GM12865 (cell line): ENCODE results near the gene NSG1.
A peak's percentile ranks its signal among the peaks of the same experiment; 100 is the strongest.

ENCODE experiments used
- DNase-seq: peaks from one replicate; pipeline ENCODE4 v3.0.0; 2010; ENCODE audit warnings: low read depth
- H3K4me3 ChIP-seq: 2 replicates; pipeline ENCODE4 v1.5.1; 2011; ENCODE audit warnings: mild to moderate bottlenecking, low read depth, low read length, control low read depth
- CTCF ChIP-seq: IDR thresholded peaks from 2 replicates; pipeline ENCODE4 v1.5.1; 2011; ENCODE audit warnings: low read length, control low read depth, low read depth, inconsistent platforms; ENCODE audit not compliant: insufficient read depth; ENCODE audit errors: missing control alignments

NSG1 gene

GRCh38 chr4:4390515-4391240, 3.8 kb downstream of the NSG1 start:
- no peak for TF ChIP-seq CTCF
- no peak overlapping the region for H3K4me3 ChIP-seq
- DNase-seq: no peak

GRCh38 chr4:4391866-4392265, 5.0 kb downstream of the NSG1 start:
- DNase-seq: no peak
- H3K4me3 ChIP-seq: no peak overlapping the region
- no peak for TF ChIP-seq CTCF

GRCh38 chr4:4392501-4393183, 5.7 kb downstream of the NSG1 start:
- H3K4me3 ChIP-seq: no peak overlapping the region
- no peak for TF ChIP-seq CTCF
- no peak for DNase-seq

GRCh38 chr4:4394644-4395043, 7.7 kb downstream of the NSG1 start:
- DNase-seq: no peak
- no peak for TF ChIP-seq CTCF
- no peak overlapping the region for H3K4me3 ChIP-seq

GRCh38 chr4:4395371-4395770, 8.5 kb downstream of the NSG1 start:
- TF ChIP-seq CTCF: no peak
- H3K4me3 ChIP-seq: no peak overlapping the region
- no peak for DNase-seq

- no peak for TF ChIP-seq CTCF
- DNase-seq: peak; percentile 27
- no peak overlapping the region for H3K4me3 ChIP-seq
These were observed 9.1 kb downstream of the NSG1 start for GRCh38 chr4:4395849-4396627.
